Activated gamma-delta T cell (primary cell): ENCODE results near the gene MCU.
A peak's percentile ranks its signal among the peaks of the same experiment; 100 is the strongest.
"Not testable (repeated sequence)": the region's sequence is repeated elsewhere in the genome, so short reads cannot be mapped to it uniquely, and the experiment has no call there.

Experiments used
- DNase-seq: peaks from one replicate; lab custom pipeline; 2025; lab: John Stamatoyannopoulos, UW
- total RNA-seq, 2 donors: gene quantifications; one replicate each; lab custom pipeline; 2026; lab: John Stamatoyannopoulos, UW

The MCU gene
- 21.8 to 21.9 reads per million in 2 donors for total RNA-seq

- DNase-seq = peak; percentile 75
Measured at GRCh38 chr10:72691863-72692743, at the start of gene MCU. Gene MCU (plus strand): TSS chr10:72692143. CDS start chr10:72692152, 9 bp downstream.

GRCh38 chr10:72642318-72642717 lies 49.6 kb upstream of the MCU start:
- DNase-seq = no peak

GRCh38 chr10:72645263-72645858 lies 46.6 kb upstream of the MCU start:
- DNase-seq = no peak

DNA sequence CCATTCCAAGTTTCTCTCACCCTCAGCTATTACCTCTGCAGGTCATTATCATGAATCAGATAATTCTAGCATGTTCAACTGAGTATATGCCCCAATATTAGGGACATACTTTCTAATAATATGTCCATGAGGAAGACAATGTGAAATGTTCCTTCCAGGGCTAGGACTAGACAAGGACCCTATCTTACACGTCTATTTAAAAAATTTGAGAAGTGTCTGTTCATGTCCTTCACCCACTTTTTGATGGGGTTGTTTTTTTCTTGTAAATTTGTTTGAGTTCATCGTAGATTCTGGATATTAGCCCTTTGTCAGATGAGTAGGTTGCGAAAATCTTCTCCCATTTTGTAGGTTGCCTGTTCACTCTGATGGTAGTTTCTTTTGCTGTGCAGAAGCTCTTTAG lies 45.0 kb upstream of the MCU start:
- DNase-seq = not testable (repeated sequence)

DNA sequence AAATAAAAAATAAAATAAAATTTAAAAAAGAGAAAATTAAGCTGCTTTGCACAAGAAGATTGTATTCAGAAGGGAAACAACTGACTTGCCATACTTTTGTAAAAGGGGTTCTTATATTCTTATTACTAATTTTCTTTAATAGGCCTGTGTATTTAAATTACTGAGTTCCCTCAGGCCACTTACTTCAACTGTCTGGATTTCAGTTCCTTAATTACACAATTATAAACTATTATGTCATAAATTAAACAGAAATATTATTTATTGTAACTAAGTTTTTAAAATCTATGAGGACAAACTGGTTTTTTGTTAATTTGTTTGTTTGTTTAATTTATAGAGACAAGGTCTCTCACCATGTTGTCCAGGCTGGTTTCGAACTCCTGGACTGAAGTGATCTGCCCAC lies 43.6 kb upstream of the MCU start:
- DNase-seq = no peak

DNA sequence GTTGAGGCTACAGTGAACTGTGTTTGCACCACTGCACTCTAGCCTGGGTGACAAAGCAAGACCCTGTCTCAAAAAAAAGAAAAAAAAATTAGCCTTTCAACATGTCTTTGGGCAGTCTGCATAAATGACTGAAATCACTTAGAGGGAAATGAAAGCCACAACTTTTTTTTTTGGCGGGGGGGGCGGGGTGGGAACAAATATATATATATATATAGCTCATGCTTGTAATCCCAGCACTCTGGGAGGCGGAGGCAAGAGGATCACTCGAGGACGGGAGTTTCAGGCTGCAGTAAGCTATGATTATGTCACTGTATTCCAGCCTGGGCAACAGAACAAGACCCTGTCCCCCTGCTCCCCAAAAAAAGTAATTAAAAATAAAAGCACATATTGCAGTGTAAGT lies 42.7 kb upstream of the MCU start:
- no peak for DNase-seq

DNA sequence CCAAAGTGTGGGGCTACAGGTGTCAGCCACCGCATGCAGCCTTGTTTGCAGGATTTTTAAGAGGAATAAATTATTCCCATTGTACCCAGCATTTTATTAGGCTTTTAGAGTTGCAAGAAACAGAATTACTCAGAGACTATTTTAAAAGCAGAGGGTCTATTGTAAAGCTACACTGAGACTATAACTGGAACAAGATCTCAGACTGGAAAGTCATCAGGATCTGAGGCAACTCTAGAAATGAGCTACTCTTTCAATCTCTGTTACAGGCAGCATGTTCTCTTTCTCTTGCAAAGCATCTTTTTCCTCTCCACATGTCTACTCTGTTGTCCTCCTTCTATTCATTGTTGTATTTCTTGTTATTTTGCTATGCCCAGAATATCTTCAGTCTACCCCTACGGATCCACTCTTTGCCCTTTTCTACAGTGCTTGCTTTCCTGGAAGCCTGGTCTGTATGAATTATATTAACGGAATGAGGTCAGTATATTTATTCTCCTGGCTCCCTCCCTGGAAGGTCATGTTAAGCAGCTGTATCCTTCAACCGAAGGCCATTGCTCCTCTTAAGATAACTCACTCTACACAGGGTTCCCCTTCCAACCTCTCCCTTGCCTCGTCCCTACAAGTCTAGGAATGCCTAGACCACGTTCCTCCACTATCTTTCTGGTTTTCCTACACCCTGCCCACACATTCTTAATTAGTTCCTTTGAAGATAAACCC lies 38.4 kb upstream of the MCU start:
- DNase-seq = no peak

DNA sequence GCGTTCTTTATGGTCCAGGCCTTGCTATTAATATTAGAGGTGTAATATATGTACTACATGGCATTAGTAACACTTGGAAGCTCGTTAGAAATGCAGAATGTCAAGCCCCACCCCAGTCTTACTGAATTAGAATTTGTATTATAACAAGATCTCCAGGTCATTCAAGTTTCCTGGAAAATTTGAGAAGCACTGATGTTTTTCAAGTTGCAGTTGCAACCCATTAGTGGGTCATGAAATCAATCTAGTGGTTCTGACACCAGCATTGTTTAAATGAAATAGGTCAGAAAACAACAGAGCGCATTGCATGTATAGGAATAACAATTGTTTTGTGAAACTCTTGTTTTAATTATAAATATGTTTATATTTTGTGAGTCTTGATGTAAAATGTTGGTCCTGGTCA lies 37.2 kb upstream of the MCU start:
- no peak for DNase-seq

DNA sequence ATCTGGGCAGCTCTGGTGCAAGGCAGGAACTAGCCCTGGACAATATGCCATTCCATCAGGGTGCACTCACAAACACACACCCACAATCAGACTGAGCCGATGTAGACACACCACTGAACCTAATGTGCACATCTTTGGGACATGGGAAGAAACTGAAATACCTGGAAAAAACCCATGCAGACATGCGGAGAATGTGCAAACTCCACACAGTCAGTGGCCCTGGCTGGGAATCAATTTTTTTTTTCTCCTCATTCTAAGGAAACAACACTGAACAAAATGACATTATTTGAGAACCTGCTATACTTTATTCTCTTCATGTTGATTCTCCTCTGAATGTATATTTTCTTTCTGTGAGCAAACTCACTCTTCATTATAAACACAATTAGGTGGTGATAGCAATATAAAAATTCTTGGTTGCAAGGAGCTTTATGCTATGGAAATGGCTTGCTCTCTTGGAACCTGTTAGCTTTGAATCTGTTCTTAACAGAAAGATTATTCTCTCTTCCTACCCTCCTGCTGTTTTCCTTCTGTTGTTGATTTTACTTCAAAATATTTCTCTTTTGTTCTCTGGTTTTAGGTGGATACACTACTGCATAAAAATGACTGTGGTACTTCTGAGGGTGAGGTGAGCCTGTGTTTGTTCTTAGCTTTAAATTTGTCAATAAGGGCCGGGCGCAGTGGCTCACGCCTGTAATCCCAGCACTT lies 33.1 kb upstream of the MCU start:
- DNase-seq = no peak

GRCh38 chr10:72659694-72660093 lies 32.2 kb upstream of the MCU start:
- DNase-seq = no peak

- no peak for DNase-seq
Measured at GRCh38 chr10:72660220-72660619, 31.7 kb upstream of the MCU start.

DNA sequence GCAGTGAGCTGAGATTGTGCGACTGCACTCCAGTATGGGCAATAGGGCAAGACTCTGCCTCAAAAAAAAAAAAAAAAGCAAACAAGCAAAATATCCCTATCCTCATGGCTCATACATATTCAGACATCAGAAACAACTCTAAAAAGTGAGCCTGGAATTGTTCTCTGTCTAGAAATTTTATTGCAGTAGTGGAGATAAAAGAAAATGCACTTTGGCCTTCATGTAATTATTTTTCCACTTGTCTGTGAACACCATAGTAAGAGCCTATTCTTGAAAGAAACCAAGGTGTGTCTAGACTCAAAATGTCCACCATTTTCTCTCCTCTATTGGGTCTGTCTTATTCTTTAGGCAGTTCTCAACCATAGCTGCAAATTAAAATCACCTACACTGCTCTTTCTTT lies 30.5 kb upstream of the MCU start:
- DNase-seq = no peak

DNA sequence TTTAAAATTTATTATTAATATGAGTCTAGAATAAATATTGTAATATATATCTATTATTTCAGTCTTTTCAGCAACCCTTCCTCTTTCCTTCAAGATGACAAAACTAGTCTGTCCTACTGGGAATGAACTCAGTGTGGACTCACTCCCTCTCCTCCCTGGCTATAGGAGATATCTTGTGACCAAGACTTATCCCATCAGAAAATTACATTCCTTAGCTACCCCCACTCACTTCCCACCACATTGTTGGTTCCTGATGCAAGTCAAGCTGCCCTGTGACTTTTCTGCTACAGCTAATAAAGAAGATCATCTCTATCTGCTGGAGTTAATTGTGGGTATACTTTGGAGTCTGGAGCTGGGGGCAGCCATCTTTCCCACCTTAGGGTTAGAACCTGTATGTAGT lies 28.0 kb upstream of the MCU start:
- DNase-seq = no peak

DNA sequence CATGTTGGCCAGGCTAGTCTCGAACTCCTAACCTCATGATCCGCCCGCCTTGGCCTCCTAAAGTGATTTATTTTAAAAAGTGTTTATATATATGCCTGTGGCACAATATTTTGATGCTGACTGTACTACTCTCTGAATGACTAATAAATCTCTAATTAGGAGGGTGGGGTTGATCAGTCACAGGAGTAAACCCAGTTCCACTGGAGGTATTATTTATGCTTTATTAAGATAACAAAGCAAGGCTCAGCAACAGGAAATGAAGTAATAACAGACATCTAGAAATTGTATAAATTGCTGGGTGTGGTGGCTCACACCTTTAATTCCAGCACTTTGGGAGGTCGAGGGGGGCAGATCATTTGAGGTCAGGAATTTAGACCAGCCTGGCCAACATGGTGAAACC lies 26.0 kb upstream of the MCU start:
- no peak for DNase-seq

DNA sequence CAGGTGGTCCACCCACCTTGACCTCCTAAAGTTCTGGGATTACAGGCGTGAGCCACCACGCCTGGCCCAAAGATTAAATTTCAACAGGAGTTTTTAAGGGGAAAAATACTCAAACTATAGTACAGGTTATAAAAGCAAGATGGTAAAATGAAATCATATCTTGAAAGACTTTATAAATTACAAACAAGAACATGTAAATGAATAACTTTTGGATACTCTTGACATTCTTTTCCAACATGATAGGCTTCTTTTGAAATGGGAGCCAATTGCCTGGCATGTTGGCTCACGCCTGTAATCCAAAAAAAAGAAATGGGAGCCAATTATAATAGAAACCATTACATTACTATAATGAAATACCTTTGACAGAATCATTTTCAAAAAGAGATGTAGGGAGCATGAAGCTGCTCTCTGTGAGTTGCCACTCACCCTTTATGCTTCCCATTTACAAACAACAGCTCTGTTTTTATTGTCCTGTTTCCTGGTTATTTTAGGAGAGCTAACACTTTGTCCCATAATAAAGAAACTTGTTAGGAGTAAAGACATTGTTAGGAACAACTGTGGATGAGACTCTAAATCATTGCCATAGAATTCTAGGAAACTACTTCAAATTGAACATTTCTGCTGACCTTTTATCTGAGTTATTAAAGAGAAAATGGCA lies 24.6 kb upstream of the MCU start:
- no peak for DNase-seq

GRCh38 chr10:72673280-72673679 lies 18.7 kb upstream of the MCU start:
- no peak for DNase-seq

DNA sequence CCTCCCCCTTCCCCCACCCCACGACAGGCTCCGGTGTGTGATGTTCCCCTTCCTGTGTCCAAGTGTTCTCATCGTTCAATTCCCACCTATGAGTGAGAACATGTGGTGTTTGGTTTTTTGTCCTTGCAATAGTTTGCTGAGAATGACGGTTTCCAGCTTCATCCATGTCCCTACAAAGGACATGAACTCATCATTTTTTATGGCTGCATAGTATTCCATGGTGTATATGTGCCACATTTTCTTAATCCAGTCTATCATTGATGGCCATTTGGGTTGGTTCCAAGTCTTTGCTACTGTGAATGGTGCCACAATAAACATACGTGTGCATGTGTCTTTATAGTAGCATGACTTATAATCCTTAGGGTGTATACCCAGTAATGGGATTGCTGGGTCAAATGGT lies 17.8 kb upstream of the MCU start:
- DNase-seq = not testable (repeated sequence)

- DNase-seq = no peak
Measured at GRCh38 chr10:72679838-72680241, 12.1 kb upstream of the MCU start.

DNA sequence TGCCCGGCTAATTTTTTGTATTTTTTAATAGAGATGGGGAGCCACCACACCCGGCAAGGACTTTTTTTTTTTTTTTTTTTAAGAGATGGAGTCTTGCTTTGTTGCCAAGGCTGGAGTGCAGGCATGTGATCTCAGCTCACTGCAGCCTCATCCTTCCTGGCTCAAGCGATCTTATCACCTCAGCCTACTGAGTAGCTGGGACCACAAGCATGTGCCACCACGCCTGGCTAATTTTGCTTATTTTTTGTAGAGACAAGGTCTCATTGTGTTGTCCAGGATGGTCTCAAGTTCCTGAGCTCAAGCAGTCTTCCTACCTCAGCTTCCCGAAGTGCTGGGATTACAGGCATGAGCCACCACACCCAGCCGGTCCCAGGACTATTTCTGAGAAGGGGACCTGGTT lies 9.3 kb upstream of the MCU start:
- no peak for DNase-seq

- DNase-seq = no peak
Measured at GRCh38 chr10:72685264-72685921, 6.5 kb upstream of the MCU start.

DNA sequence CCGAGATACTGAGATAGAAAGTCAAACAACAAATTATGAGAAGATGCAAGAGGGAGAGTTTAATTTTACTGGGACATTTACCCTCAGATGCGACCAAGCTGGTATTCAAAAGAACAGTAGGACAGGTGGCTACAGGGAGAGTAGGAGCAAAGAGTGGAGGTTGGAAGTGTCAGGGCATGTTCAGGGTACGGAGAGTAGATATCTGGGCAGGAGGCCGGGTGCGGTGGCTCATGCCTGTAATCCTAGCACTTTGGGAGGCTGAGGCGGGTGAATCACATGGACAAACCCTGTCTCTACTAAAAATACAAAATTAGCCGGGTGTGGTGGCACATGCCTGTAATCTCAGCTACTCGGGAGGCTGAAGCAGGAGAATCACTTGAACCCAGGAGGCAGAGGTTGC lies 5.5 kb upstream of the MCU start:
- not testable (repeated sequence) for DNase-seq
